GM18873 (cell line): Measurements from ENCODE around the gene KRTAP1-3.
"Not testable (repeated sequence)": the region's sequence is repeated elsewhere in the genome, so short reads cannot be mapped to it uniquely, and the experiment has no call there.

Source experiments
- ATAC-seq: cut with Tn5 transposase; IDR thresholded peaks from one replicate; pipeline ENCODE4 v1.9.1; 2021; ENCODE audit warnings: mild to moderate bottlenecking, moderate library complexity, moderate number of reproducible peaks; ENCODE audit not compliant: unreplicated experiment, low FRiP score

The KRTAP1-3 gene

DNA sequence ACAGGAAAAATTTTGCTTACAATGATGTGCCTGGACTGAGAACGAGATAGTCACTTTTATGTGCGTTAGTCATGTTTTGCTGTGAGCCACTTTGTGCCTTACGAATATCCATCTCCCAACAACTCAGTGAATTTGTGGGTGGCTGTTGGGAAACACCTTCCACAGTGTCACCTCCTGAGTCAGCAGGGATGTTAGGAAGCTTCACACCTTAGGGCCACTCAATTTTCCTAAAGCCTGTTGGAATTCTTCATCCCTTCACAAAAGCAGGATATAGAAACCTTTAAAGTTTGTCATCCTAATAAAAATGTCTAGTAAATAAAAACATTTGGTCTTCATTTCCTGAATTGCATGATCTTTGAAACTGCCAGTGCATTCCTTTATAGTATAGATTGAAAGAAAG, 21.5 kb downstream of the KRTAP1-3 start:
- no peak for ATAC-seq

DNA sequence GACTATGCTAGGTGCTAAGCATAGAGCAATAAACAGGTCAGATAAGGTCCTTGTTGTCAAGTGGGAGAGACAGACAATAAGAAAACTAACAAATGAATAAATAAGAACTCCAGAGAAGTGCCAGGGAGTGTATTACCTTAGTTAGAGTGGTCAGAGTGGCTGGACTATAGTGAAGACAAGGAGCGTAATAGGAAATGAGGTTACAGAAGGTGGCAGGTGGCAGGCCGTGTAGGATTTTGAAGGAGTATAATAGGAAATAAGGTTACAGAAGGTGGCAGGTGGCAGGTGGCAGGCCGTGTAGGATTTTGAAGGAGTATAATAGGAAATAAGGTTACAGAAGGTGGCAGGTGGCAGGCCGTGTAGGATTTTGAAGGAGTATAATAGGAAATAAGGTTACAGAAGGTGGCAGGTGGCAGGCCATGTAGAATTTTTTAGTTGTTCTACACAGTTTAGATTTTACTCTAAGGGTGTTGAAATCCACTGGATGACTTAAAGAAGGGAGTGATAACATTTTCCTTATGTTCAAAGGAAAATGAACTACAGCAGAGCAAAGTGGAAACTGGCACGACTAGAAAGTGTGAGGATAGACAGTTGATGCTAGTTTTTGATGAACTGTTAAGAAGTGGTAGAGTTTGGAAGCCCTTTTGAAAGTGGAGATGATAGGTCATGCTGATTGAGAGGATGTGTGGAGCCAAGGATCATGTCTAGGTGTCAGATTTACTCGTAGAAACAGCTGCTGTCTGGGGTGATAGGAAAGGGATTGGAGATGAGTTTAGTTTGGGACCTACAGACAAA, 22.2 kb downstream of the KRTAP1-3 start:
- no peak for ATAC-seq

DNA sequence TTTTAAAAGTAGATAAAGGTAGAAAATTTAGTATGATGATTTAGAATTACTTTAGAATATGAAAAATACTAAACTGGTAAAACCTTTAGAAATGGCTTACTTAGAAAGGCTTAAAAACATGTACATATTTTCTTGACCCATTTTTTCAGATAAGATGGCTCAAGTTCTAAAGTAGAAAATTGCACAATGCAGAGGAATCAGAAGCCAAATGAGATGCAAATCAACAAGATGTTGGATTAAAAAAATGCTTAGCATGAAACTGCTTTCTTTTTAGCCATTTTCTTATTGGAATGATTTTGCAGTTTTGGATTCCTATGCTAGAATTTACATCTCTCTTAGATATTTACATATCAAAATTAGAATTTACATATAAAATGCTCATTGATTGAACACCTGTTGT, 24.2 kb downstream of the KRTAP1-3 start:
- ATAC-seq = no peak

DNA sequence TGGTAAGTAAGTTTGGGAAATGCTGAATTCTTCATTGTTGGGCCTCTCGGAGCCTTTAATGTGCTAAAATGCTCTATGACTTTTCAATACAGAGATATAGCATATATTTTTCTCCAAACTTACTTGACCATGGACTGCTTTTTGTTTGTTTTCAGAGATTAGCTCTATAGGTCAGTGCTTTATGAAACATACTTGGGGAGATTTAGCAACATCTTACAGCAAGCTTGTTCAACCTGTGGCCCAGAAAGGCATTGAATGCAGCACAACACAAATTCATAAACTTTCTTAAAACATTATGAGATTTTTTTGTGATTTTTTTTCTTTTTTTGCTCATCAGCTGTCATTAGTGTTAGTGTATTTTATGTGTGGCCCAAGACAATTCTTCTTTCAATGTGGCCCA, 24.7 kb downstream of the KRTAP1-3 start:
- no peak for ATAC-seq

DNA sequence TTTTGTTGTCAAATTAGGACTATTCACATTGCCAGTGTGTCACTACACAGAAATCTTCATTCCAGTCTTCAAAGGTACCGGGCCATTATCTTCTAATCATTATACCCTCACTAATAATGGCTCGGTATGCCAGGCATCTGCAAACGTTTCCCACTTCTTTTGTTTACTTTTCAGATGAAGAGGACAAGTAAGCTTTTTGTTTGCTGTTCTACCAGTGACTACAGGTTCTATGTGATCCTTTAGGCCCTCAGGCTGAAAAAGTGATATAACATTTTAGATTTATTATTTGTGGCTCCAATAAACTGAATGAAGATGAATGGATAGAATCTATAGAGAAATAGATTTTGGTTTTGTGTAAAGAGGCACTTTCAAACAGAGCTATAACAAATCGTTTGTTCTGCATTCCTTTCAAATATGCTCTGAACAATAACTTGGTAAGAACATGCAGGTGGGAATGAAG, 25.3 kb downstream of the KRTAP1-3 start:
- ATAC-seq = no peak

DNA sequence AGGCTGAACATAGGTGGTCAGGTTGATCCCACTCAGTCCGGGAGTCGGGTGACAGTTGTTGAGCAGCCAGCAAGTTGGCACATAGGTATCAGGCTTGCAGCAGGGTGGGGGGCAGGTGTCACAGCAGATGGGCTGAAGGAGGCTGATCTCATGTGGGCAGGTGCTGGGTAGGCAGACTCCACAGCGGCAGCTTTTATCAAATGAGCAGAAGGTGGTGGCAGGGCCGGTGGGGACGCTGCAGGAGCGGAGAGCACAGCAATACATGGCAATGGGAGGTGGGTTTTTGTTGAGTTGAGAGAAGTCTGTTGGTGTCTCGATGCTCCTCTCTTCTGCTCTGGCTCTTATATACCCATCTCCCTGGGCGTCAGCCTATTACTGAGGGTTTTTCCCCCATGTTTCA, 25.9 kb downstream of the KRTAP1-3 start, which contains the start of gene KRTAP3-1:
Gene KRTAP3-1 (minus strand): TSS at position 318 of the 400 bp plus-strand sequence. CDS start 54 bp downstream, at position 264.
- no peak for ATAC-seq

DNA sequence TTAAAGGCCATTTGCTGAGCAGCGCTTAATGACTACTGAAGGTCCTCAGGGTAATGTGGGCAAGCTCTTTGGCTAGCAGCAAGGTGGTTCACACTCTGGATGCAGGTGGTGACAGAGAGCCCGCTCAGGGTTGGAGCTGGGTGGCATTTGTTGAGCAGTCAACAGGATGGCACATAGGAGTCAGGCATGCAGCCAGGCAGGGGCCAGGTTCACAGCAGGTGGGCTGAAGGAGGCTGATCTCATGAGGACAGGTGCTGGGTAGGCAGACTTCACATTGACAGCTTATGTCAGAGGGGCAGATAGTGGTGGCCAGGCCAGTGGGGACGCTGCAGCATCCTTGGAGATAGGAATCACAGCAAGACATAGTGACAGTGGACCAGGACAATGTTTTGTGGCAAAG, 30.3 kb downstream of the KRTAP1-3 start:
- ATAC-seq = no peak

DNA sequence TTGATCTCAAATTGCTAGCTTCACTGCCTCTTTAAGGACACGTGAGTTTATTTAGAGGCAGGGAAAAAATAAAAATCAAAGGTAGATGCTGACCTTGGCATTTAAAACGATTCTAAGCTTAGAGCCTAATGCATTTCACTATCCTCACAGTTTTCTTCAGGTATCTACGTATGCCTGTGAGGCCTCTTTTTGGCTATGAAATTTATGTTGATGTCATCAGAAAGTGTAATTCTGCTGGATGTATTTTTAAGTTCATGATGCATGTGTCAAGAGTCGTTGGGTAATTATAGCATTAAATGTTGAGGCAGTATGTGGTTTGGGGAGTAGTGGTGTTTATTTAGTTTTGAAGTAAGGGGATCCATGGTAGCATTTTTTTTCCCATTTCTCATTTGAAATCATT, 30.7 kb downstream of the KRTAP1-3 start:
- ATAC-seq = no peak

DNA sequence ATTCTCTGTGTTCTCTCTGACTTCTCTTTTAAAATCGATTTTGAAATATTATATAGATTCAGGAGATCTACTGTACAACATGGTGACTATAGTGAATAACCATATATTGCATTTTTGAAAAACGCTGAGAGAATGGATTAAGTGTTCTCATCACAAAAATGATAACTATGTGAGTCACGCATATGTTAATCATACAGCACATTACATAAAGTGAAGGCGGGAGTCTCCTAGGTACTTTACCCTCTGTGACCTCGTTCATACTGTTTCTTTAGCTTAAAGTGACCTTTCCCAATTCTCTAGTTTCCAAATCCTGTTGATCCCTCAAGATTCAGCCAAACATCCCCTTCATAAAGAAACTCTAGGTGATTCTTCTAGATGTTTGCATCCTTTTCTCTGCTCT, 31.9 kb downstream of the KRTAP1-3 start:
- no peak for ATAC-seq

DNA sequence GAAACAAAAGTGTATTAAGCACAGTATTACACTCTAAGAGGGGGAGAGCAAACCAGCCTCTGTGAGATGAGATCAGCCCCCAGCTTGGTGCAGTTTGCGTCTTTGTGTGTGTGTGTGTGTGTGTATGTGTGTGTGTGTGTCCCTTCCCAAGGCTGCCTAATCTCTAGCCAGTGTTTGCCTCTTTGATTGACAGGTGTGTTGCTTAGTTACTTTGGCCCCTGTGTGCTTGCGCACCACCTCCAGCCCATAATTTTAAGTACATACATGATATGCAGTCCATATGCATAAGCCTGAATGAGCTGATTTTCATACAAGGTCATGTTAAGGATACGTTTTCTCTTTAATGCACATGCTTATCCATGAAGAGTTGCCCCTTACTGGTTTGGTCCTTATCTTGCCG, 32.9 kb downstream of the KRTAP1-3 start:
- ATAC-seq = no peak

DNA sequence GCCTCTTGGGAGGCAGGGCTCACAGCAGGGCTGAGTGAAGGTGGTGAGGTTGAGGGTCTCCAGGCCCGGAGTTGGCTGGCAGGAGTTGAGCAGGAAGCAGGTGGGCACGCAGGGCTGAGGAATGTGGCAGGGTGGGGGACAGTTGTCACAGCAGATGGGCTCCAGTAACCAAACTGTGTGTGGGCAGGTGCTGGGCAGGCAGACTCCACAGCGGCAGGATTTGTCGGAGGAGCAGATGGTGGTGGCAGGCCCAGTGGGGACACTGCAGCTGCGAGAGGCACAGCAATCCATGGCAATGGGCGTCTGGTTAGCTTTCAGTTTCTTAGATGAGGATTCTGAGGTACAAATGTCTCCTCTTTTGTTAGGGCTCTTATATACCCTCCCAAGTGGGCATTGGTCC, 35.1 kb downstream of the KRTAP1-3 start, which contains the start of gene KRTAP3-2:
Gene KRTAP3-2 (minus strand): TSS at position 344 of the 400 bp plus-strand sequence. CDS start 53 bp downstream, at position 291.
- ATAC-seq = not testable (repeated sequence)

DNA sequence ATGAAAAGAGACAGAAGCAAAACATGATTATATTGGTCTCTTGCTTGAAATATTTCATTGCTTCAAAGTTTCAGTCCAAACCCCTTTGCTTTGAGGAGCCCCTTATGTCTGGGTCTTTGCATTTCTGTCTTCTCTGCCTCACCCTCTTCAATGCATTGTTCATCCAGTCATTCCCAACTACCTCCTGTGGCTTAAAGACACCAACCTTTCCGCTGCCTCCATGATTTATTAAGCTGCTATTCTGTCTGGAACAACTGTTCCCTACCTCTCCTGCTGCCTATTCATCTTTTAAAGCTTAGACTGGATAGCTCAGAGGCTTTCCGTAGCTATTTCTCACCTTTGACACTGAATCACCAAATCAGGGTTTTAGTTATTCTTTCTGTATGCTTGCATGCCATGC, 37.3 kb downstream of the KRTAP1-3 start:
- no peak for ATAC-seq

DNA sequence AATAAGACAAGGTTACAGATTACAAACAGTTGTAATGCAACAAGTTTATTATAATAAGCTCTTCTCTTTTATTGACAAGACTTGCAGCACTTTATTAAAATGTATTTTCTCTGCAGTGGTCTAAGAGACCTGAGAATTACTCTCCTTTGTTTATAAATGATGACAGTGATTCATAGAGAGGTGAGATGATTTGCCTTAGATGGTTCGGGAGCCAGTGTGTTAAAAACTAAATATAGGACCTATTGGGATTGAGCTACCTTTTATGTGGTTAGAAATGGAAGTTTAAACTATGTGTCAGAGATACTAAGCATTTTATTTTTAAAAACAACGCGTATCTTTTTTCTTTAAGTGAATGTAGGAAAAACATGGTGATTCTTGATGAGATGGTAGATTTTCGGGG, 37.8 kb downstream of the KRTAP1-3 start:
- no peak for ATAC-seq

DNA sequence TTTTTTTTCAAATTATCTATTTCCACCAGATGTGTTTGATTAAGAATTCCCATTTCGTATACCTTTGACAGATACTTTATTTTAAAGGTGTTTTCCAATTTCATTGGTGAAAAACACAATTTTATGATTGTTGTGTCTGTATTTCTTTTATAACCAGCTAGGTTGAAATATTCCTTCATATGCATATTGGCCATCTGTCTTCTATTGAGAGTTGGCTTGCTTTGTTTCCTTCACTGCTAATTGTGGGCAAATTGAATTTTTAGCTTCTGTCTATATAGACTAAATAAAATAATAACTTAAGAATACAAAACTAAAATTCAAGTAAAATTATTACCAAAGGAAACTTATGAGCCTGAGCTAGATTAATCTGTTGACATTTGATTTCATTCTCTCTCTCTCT, 39.6 kb downstream of the KRTAP1-3 start:
- ATAC-seq = no peak

DNA sequence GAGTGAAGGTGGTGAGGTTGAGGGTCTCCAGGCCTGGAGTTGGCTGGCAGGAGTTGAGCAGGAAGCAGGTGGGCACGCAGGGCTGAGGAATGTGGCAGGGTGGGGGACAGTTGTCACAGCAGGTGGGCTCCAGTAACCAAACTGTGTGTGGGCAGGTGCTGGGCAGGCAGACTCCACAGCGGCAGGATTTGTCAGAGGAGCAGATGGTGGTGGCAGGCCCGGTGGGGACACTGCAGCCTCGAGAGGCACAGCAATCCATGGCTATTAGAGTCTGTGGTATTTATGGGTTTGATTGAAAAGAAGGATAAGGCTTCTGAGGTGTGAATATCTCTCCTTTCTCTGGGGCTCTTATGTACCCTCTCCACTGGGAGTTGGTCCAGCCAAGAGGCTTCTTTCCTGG, 40.8 kb downstream of the KRTAP1-3 start, which contains the start of gene KRTAP3-3:
Gene KRTAP3-3 (minus strand): TSS at position 326 of the 400 bp plus-strand sequence. CDS start 67 bp downstream, at position 259.
- no peak for ATAC-seq

DNA sequence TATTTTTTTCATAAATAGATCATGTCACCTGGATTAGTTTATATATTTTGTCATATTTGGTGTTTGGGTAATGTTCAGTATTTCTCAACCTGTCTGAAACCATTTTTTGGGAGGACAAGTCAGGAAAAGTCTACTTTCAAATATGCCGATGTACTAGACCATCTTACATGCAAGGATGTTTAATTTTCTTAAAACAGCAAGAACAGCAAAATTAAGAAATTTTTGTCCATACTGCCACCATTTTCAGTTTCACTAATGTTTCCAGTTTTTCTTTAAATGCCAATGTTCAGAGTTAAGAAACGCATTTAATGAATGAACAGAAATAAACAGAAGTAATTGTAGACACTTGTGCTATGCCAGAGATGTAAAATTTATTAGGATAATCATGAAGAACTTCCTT, 41.6 kb downstream of the KRTAP1-3 start:
- no peak for ATAC-seq

DNA sequence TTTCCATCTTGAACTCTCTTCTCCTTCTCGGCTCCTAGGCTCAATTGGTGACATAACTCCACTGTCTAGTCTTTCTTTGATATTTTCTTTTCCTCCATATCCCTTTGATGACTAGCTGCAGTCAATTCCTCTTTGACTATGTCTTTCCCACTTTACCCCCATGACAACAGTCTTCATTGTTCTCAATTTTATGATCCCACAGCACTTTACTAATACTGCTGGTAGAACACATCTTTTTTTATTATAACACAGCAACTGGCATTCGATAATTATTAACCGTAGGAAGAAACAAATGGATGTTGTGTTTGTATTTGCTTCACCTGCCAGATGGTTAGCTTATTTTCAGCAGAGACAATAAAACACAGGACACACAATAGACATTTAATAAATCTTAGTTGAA, 42.0 kb downstream of the KRTAP1-3 start:
- ATAC-seq = no peak

DNA sequence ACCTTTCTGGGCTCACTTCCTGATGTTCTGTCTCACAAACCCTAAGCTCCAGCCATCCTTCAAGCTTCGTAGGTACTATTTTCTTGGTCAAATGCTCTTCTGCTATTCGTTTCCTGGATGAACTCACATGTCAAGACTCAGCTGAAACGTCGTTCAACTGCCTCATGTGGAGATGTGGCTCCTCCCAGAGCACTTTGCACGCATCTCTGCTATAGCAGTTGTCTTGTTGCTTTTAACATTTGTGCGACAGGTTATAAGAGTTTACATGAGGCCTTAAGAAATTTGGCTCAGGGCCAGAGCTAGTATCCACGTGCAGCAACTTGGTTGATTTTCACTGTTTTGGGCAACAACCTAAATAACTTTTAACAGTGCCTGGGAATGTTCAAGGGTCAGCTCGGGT, 47.8 kb downstream of the KRTAP1-3 start:
- no peak for ATAC-seq

DNA sequence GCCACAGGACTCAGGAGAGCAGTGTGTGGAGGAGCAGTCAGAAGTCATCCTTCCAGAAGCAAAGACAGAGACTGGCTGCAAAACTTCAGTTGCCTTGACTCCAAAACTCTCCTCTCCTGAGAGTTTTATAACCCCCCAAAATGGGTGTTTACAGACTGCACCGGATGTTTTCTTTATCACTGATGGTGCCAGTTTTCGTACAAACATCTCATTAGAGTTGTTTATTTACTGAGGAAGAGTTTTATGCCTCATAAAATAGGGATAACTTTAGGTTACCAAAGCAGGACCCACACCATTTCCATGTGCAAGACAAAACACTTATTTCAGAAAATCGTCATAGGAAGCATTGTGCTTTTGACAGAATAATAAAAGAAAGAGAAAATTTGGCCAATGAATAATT, 50.4 kb downstream of the KRTAP1-3 start, which contains the start of gene KRT40:
Gene KRT40 (minus strand): TSS at position 101 of the 400 bp plus-strand sequence. CDS start 53 bp downstream, at position 48.
- ATAC-seq = no peak
